GM10266 (cell line): Measurements from ENCODE around the gene ANTXR2.

ENCODE experiments used
- DNase-seq: peaks from one replicate; pipeline ENCODE4 v3.0.0; 2012; ENCODE audit errors: extremely low spot score
- TF ChIP-seq, protein P1 (sequence below): IDR thresholded peaks from 2 replicates; pipeline ENCODE4 v1.5.1; 2012; ENCODE audit warnings: mild to moderate bottlenecking, low read depth; ENCODE audit not compliant: control insufficient read depth, insufficient read depth; ENCODE audit errors: missing control alignments

ANTXR2 gene

GRCh38 chr4:80026100-80026499, 46.9 kb downstream of the ANTXR2 start:
- TF ChIP-seq, protein P1, sequence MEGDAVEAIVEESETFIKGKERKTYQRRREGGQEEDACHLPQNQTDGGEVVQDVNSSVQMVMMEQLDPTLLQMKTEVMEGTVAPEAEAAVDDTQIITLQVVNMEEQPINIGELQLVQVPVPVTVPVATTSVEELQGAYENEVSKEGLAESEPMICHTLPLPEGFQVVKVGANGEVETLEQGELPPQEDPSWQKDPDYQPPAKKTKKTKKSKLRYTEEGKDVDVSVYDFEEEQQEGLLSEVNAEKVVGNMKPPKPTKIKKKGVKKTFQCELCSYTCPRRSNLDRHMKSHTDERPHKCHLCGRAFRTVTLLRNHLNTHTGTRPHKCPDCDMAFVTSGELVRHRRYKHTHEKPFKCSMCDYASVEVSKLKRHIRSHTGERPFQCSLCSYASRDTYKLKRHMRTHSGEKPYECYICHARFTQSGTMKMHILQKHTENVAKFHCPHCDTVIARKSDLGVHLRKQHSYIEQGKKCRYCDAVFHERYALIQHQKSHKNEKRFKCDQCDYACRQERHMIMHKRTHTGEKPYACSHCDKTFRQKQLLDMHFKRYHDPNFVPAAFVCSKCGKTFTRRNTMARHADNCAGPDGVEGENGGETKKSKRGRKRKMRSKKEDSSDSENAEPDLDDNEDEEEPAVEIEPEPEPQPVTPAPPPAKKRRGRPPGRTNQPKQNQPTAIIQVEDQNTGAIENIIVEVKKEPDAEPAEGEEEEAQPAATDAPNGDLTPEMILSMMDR: no peak
- no peak for DNase-seq

GRCh38 chr4:80024335-80024734, 48.7 kb downstream of the ANTXR2 start:
- TF ChIP-seq, protein P1: no peak
- DNase-seq: no peak

DNA sequence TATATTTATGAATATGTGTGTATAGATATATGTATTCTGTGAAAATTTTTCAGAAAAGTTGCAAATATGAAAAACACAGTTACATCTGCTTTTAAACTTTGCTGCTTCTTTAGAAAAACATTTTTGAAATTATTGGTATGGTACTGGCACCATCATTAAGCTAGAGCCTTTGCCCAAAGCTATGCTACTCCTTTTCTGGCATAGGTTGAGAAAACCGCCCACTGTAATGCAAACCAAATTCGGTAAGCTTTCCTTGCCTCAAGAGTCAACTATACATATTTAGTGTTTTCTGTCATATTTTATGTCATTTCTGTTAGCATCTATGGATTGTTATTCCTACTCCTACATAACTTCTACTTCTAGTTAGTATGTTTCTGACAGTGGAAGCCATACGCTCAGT, 50.7 kb downstream of the ANTXR2 start:
- no peak for DNase-seq
- TF ChIP-seq, protein P1: no peak

DNA sequence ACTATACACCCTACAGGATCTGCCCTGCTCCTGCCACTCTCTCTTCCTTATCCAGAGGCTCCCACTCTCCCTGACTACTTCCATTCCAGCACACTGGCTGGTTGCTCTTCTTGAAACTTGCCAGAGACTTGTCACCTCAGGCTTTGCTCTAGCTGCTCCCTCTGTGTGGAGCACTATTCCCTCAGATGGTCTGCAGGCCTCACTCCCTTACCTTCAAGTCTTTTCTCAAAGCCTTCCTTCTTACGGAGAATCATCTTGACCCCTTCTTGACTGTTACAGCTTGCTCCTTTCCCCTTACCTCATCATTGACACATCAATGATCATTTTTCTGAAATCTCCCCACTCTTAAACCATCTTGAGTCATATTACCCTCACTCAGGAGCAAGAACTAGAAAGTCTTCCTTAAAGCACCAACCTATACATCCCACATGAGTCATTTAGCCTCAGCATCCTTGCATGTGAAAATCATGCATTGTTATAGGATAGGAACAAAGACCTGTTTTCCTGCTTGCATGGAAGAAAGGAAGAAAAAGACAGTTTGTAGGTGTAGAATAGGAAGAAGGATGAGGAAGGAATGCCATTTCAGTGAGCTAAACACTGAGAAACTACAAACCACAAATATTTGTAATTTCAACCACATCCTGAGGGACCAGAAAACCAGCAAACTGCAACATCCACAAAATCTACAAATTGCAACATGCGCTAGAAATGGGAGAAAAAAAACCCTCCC, 55.7 kb downstream of the ANTXR2 start:
- no peak for DNase-seq

GRCh38 chr4:80016506-80016905, 56.5 kb downstream of the ANTXR2 start:
- TF ChIP-seq, protein P1: no peak
- no peak for DNase-seq

More for the DNA sequence above, 55.7 kb downstream of the ANTXR2 start:
- TF ChIP-seq, protein P1: no peak

- no peak for DNase-seq
- TF ChIP-seq, protein P1: no peak
These were observed 57.4 kb downstream of the ANTXR2 start for GRCh38 chr4:80015407-80016189.

DNA sequence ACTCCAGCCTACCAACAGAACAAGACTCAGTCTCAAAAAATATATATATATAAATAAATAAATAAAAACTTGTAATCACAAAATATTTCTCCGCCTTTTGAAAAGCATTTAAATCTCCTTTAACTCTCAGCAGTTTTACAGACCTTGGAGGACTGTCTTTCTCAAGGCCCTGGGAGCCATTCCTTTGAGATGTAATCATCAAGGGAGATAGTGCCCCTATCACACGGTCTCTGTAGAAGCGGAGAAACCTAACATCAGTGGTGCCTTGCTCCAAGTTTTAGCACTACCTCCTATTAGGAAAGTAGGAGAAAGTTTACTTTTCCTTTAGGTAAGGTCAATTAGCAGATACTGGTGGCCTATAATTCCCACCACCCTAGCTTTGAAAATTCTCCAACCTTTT, 58.5 kb downstream of the ANTXR2 start:
- no peak for DNase-seq
- TF ChIP-seq, protein P1: no peak
